DMS153 (cell line): ENCODE results near the gene GNAI3.
A peak's percentile ranks its signal among the peaks of the same experiment; 100 is the strongest.

Experiments used
- DNase-seq: peaks from one replicate; lab custom pipeline; 2025; lab: John Stamatoyannopoulos, UW

The GNAI3 gene

DNA sequence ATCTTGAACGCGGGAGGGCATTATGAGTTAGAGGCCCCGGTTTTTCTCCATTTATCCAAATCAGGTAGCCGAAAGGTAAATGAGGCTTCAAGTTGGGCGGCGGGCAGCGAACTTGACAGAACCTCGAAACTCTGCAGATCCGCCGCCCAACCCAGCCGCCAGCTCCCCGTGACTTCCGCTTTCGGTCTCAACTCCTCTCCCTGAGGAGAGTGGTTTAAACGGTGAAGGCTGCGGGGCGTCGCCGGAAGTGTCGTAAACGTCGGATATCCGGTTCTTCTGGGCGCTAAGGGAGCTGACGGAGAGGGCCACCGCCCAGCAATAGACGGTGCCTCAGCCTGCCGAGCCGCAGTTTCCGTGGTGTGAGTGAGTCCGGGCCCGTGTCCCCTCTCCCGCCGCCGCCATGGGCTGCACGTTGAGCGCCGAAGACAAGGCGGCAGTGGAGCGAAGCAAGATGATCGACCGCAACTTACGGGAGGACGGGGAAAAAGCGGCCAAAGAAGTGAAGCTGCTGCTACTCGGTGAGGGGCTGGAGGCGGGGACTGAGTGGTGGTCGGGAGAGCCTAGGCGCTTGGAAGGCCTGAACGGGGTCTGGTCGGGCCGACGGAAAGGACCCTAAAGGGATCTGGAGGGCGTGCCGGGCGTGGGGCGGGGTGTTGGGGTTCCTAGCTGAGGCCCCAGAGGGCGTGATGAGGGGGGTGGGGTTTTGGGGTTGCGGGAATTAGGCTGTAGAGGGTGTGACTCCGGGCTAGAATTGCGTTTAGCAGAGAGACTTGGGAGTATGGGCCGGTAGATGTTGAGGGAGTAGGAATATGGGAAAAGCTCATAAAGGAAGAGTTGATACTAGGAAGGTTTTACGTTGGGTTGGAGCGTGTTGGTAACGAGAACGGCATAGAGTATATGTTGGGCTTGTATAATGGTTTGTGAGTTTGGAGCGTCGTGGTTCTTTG lies at the start of gene GNAI3:
Gene GNAI3 (plus strand): TSS at position 295 of the 947 bp plus-strand sequence. CDS start 106 bp downstream, at position 401.
- peak; percentile 90 for DNase-seq

DNA sequence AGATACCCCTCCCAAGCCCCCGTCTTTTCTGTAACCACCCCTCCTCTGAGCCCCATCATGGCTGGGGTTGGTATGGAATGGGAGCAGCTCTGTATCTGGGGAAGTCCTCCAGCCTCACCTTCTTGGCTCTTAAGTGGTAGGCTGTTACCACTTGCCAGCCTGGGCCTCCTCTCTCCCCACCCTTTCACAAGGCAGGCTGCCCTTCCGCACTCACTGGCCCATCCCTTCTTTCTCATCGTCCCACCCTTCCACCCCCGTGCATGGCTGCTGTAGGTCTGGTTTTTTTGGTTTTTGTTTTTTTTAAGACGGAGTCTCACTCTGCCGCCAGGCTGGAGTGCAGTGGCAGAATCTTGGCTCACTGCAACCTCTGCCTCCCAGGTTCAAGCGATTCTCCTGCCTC lies 49.3 kb upstream of the GNAI3 start:
- no peak for DNase-seq

DNA sequence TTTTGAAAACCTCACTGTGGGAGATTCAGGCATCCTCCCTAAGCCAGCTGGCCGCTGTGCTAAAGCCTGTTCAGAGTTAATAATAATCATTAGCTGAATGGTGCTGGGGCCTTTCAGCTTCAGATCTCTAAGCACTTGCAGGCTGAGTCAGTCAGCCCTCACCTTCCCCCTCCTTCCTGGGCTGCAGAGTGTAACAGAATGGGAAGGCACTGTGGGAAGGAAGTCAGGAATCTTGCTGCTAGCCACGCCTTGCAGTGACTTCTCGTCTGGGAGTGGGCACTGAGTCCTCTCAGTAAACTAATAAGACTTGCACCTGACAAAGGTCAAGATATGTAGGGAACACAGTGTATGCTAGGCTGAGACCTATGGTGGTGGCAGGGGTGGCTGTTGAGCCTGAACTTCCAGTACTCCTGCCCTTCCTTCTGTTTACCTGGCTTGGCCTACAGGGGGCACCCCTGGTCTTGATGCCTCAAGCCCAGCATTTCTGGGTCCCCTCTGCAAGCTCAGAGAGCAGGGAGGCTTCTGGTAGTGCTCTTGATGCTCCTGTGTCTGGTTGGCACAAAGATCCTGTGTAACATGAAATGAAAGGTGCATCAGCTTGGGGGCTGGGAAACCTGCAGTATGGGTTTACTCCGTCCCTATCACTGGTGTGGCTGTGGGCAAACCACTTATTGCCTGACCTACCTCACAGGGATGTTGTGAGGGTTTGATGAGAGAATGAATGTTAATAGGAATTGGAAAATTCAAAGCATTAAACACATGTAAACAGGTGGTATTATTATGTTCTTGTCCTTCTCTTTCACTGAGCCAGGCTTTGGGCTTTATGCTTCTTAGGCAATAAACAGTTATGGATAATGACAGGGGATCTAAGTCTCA lies 48.5 kb upstream of the GNAI3 start:
- DNase-seq: no peak

DNA sequence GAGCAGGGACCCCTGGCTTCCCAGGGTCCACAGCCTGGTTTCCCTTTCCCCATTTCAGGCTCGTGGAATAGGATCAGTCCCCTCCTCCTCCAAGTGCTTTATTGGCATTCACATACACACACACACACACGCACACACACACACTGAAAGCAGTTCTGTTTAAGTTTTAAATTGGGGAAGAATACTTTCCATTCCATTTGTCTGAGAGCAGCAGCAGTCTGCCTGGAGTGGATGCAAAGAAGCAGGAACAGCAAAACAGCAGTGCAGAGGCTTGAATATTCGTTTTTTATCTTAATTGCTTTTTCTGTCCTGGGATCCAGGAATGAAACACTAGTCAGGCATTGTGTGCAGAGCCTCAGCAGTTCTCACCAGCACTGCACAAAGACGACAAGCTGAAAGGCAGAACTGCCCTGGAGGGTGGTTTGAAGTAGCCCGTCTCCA lies 47.5 kb upstream of the GNAI3 start:
- DNase-seq: no peak

DNA sequence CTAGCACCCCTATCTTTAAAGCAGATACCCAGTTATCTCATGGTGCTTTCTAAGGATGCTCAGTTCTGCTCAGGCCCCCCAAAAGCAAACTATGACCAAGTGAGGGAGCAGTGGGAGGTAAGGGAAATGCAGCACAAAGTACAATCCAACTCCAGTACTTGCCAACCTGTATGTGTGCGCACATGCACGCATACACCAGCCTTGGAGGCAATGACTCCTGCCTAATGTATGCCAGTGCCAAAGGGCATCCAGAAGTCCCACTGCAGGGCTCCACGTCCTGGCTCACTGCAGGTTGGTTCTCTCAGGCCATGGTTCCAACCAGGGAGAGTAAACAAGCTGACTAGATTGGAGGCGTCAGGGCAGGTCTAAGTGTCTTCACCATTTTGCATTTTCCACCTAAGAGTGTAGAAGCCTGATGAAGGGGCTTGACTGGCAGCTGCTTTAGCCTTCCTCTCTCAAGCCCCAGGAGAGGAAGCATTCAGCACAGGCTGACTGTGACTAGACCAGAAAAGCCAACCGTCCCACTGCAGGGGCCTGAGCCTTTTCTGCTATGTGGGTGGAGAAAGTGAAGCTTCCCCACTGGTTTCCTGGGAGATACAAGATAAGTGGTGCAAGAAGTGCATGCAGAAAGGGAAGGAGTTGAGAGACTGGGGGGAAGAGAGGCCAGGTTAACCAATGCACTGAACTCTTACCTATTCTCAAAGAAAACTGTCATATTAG lies 46.6 kb upstream of the GNAI3 start:
- DNase-seq: no peak

GRCh38 chr1:109502364-109502851 lies 46.0 kb upstream of the GNAI3 start:
- no peak for DNase-seq

GRCh38 chr1:109503935-109504334 lies 44.5 kb upstream of the GNAI3 start:
- no peak for DNase-seq

- DNase-seq: no peak
These were observed 43.4 kb upstream of the GNAI3 start for GRCh38 chr1:109504974-109505373.

DNA sequence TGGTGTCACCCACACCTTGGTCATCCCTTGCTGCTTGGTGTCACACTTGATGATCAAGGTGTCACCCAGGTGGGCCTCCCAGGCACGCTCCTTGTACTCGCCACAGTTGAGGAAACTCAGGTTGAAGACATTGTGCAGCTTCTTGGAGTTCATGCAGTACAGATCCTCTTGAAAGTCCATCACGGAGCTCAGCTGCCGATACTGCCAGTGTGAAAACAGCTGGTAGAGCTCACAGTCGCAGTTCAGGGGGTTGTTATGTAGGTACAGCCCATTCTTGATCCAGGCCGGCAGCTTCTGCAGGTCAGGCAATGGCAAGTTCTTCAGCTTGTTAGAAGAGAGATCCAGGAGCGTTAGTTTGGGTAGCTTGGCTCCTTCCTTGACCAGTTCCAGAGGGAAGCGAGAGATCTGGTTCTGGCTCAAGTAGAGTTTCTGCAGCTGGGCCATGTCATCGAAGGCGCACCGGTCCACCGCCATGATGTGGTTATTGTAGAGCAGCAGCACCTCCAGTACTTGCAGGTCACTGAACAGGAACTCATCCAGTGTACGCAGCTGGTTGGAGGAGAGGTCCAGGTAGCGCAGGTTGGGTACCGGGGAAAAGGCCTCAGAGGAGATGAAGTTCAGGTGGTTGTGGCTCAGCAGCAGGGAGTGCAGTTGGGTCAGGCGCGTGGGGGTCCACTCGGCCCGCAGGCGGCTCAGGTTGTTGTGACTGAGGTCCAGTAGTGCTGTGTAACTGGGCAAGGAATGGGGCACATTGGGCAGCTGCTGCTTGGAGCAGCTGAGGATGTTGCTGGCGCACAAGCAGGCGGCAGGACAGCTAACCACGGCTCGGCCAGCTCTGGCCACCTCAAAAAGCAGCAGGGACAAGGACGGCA lies 40.2 kb upstream of the GNAI3 start:
- no peak for DNase-seq

- DNase-seq: no peak
These were observed 39.6 kb upstream of the GNAI3 start for GRCh38 chr1:109508873-109509175.

GRCh38 chr1:109509176-109510134 lies 39.0 kb upstream of the GNAI3 start, which contains the start of gene AMIGO1:
TSS of gene AMIGO1 (minus strand) at chr1:109509727. CDS start at chr1:109508912, 815 bp downstream.
- no peak for DNase-seq

DNA sequence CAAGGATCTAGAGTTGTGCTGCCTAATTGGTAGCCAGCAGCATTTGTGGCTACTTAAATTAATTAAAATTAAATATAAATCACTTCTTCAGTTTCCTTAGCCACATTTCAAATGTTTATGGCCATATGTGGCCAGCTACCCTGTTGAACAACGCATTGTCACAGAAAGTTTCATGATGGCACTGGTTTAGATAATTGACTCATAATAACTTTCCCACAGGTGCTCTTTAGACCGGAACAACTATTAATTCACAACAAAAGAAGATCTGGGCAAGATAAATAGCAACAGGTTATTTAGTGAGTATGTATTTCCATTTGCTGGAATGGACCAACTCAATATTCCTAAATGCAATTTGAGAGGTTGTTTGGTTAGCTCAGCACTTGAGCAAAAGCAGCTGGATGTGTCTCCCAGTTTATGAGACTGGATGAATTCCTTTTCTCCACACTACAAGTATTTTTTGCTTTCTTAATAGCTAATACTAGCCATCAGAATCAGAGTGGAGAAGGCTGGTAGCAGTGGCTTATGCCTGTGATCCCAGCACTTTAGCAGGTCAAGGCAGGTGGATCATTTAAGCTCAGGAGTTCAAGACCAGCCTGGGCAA lies 35.2 kb upstream of the GNAI3 start:
- DNase-seq: no peak

DNA sequence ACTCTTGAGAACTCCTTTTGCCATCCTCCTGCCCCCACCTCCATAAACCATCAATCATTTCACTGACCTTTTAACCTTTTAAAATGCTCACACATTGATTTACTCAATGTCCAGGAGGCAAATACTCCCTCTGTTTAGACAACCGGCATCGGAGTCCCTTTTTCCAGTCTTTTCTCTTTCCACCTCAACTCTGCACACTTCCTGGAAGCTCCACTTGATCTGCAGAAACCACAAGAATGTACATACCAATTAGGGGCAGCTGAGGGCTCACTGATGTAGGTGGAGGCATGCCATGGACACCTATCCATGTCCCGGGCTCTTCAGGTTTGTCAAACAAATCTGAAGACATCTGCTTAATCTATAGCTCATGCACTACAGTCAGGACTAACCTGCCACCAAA lies 33.6 kb upstream of the GNAI3 start:
- DNase-seq: no peak

DNA sequence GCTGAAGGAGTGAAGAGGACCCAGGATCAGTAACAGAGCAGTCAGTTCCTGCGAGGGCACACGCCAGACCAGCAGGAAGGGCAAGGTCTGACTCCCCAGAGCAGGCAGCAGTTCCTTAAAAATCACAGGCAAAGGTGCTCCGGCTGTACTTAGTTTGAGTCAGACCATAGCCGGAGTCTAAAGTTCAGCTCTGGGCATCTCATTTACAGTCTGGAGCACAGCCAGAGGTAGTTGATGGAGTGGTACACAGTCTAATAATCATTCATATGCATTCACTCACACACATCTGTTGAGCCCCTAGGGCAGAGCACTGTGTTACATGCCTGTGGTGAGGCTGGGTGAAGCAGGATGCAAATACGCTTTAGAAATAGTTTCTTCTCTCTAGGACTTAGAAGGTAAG lies 31.5 kb upstream of the GNAI3 start:
- no peak for DNase-seq

GRCh38 chr1:109517337-109517736 lies 31.1 kb upstream of the GNAI3 start:
- DNase-seq: no peak

GRCh38 chr1:109521002-109521951 lies 27.1 kb upstream of the GNAI3 start:
- no peak for DNase-seq

DNA sequence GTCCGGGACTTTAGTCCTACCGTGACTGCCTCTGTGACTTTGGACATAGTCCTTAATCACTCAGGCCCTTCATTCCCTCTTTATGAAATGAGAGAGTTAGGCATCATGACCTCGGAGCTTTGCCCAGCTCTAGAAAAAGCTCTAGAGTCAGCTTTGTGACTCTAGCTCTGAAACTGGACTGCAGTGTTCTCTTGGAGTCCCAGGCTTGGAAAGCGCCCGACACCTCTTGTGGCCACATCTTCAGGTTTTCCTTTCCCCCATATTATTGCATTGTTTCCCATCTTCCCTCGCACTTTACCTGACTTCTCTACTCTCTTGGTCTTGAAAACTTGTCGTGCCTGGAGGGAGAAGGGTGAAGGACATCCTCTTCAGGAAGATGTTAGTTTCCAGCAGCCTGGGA lies 26.4 kb upstream of the GNAI3 start:
- no peak for DNase-seq

- no peak for DNase-seq
These were observed 24.7 kb upstream of the GNAI3 start for GRCh38 chr1:109523706-109524105.
